H1 (cell line): ENCODE measurements around the gene TIAL1. TPM values are rescaled to one million over a fixed set of nuclear protein-coding genes. Genes with fewer than 3 reads are reported as not detected.

Experiments
- CTCF ChIA-PET: fragments of 300-600 bp; sonication (Branson Sonifier 250); formaldehyde crosslinking; loops from one replicate; lab custom pipeline; 2021; ENCODE audit not compliant: partially characterized antibody; lab: Charles Lee
- POLR2A ChIA-PET: fragments of 300-600 bp; sonication (Branson Sonifier 250); formaldehyde crosslinking; loops from one replicate; lab custom pipeline; 2021; ENCODE audit warnings: inconsistent platforms; ENCODE audit not compliant: partially characterized antibody; lab: Charles Lee
- DNase-seq, 2 experiments: peaks; one replicate each; pipeline versions ENCODE4 v3.0.0 to v3.0.0-alpha.2; 2010 to 2022; ENCODE audit warnings: low spot score in 2 of 2, low read depth in 1 of 2, mixed read lengths in 1 of 2
- FAIRE-seq: peaks from 2 replicates; lab custom pipeline; 2011; peaks lifted over from hg19 to GRCh38; lab: Jason Lieb, UNC
- H2AFZ ChIP-seq: 2 replicates; pipeline ENCODE4 v1.8.1; 2012; ENCODE audit warnings: low read length, inconsistent platforms
- H2AK5ac ChIP-seq: 2 replicates; pipeline ENCODE4 v1.6.1; 2013; ENCODE audit warnings: low read depth, low read length
- H2BK120ac ChIP-seq: replicated peaks from 2 replicates; pipeline ENCODE3; 2013; ENCODE audit warnings: low read depth, low read length, inconsistent platforms
- H2BK12ac ChIP-seq: 2 replicates; pipeline ENCODE4 v1.6.1; 2013; ENCODE audit warnings: low read depth, low read length
- H2BK15ac ChIP-seq: 2 replicates; pipeline ENCODE4 v1.6.1; 2013; ENCODE audit warnings: low read length
- H2BK20ac ChIP-seq: 2 replicates; pipeline ENCODE4 v1.6.1; 2013; ENCODE audit warnings: low read length
- H2BK5ac ChIP-seq: 2 replicates; pipeline ENCODE4 v1.6.1; 2013; ENCODE audit warnings: low read depth, low read length
- H3K14ac ChIP-seq: 2 replicates; pipeline ENCODE4 v1.6.1; 2013; ENCODE audit warnings: inconsistent platforms; ENCODE audit not compliant: insufficient read length
- H3K18ac ChIP-seq: 2 replicates; pipeline ENCODE4 v1.6.1; 2013; ENCODE audit warnings: low read length; ENCODE audit errors: extremely low read depth
- H3K23ac ChIP-seq: 2 replicates; pipeline ENCODE4 v1.6.1; 2013; ENCODE audit warnings: inconsistent platforms; ENCODE audit not compliant: insufficient read length
- H3K23me2 ChIP-seq: 2 replicates; pipeline ENCODE4 v1.6.1; 2013; ENCODE audit warnings: low read depth, low read length
- H3K27ac ChIP-seq: 2 replicates; pipeline ENCODE4 v1.6.1; 2011; ENCODE audit warnings: low read depth, low read length, inconsistent platforms
- H3K27me3 ChIP-seq, 4 experiments: replicated peaks in 1 of 4; 1 replicate in 1 of 4; 2 replicates in 3 of 4; pipeline versions ENCODE4 v1.6.1 to v1.8.1; 2011 to 2013; ENCODE audit warnings: low read length in 3 of 4, mild to moderate bottlenecking in 3 of 4, inconsistent platforms in 2 of 4, mixed read lengths in 2 of 4, moderate library complexity in 1 of 4; ENCODE audit not compliant: control insufficient read depth in 3 of 4, insufficient read depth in 3 of 4; ENCODE audit errors: extremely low read depth in 1 of 4
- H3K36me3 ChIP-seq, 4 experiments: 2 replicates each; pipeline versions ENCODE4 v1.6.1 to v1.8.1; 2011 to 2013; ENCODE audit warnings: mild to moderate bottlenecking in 4 of 4, low read length in 3 of 4, moderate library complexity in 2 of 4, control low read depth in 1 of 4, inconsistent platforms in 1 of 4; ENCODE audit not compliant: insufficient read depth in 4 of 4, control insufficient read depth in 2 of 4
- H3K4ac ChIP-seq: replicated peaks from 2 replicates; pipeline ENCODE3; 2013; ENCODE audit warnings: low read length, low read depth, mixed read lengths, inconsistent platforms; ENCODE audit not compliant: insufficient read length
- H3K4me1 ChIP-seq, 4 experiments: replicated peaks in 1 of 4; 1 replicate in 1 of 4; 2 replicates in 3 of 4; pipeline versions ENCODE4 v1.6.1 to v1.8.1; 2011 to 2013; ENCODE audit warnings: low read length in 3 of 4, inconsistent platforms in 2 of 4, mixed read lengths in 1 of 4; ENCODE audit not compliant: insufficient read depth in 4 of 4, control insufficient read depth in 3 of 4
- H3K4me2 ChIP-seq, 2 experiments: 2 replicates each; pipeline versions ENCODE4 v1.6.1 to v1.8.1; 2011 to 2013; ENCODE audit warnings: low read depth in 2 of 2, low read length in 2 of 2, control low read depth in 1 of 2, inconsistent platforms in 1 of 2, mild to moderate bottlenecking in 1 of 2; ENCODE audit not compliant: insufficient read depth in 1 of 2
- H3K4me3 ChIP-seq, 4 experiments: fragments of 200-600, 300-600 bp in 1 of 4; sonication (generic), shearing (Covaris generic), sonication (Bioruptor Twin) in 1 of 4; 2 replicates each; pipeline versions ENCODE4 v1.5.1 to v1.8.1; 2011 to 2016; ENCODE audit warnings: low read length in 4 of 4, low read depth in 3 of 4, control low read depth in 2 of 4, inconsistent platforms in 2 of 4, mild to moderate bottlenecking in 2 of 4, mixed read lengths in 1 of 4, moderate library complexity in 1 of 4; ENCODE audit not compliant: insufficient read depth in 2 of 4; ENCODE audit errors: extremely low read depth in 1 of 4
- H3K56ac ChIP-seq: replicated peaks from 2 replicates; pipeline ENCODE3; 2013; ENCODE audit warnings: low read depth, mild to moderate bottlenecking, mixed read lengths, low read length, inconsistent platforms; ENCODE audit not compliant: insufficient read length
- H3K79me1 ChIP-seq: 2 replicates; pipeline ENCODE4 v1.6.1; 2013; ENCODE audit warnings: low read depth, low read length, control low read depth
- H3K79me2 ChIP-seq, 2 experiments: 2 replicates each; pipeline versions ENCODE4 v1.6.1 to v1.8.1; 2012 to 2013; ENCODE audit warnings: low read length in 2 of 2, mild to moderate bottlenecking in 2 of 2, inconsistent platforms in 1 of 2; ENCODE audit not compliant: insufficient read depth in 2 of 2, control insufficient read depth in 1 of 2
- H3K9ac ChIP-seq, 4 experiments: replicated peaks in 1 of 4; 1 replicate in 1 of 4; 2 replicates in 3 of 4; pipeline versions ENCODE4 v1.6.1 to v1.8.1; 2011 to 2013; ENCODE audit warnings: low read depth in 3 of 4, low read length in 3 of 4, control low read depth in 2 of 4, mild to moderate bottlenecking in 2 of 4, moderate library complexity in 2 of 4, inconsistent platforms in 1 of 4; ENCODE audit errors: extremely low read depth in 1 of 4
- H3K9me3 ChIP-seq, 2 experiments: 2 replicates each; pipeline versions ENCODE4 v1.6.1 to v1.8.1; 2012 to 2013; ENCODE audit warnings: mild to moderate bottlenecking in 2 of 2, moderate library complexity in 2 of 2, control low read depth in 1 of 2, inconsistent platforms in 1 of 2, low read depth in 1 of 2, low read length in 1 of 2, mixed read lengths in 1 of 2; ENCODE audit not compliant: insufficient read depth in 2 of 2
- H4K20me1 ChIP-seq, 2 experiments: replicated peaks in 1 of 2; 2 replicates each; pipeline versions ENCODE3 to v1.8.1; 2011 to 2013; ENCODE audit warnings: inconsistent platforms in 2 of 2, low read length in 2 of 2, mild to moderate bottlenecking in 1 of 2; ENCODE audit not compliant: insufficient read depth in 2 of 2, control insufficient read depth in 1 of 2
- H4K5ac ChIP-seq: 2 replicates; pipeline ENCODE4 v1.6.1; 2013; ENCODE audit warnings: low read length, low read depth, mixed read lengths, inconsistent platforms; ENCODE audit not compliant: insufficient read length
- H4K8ac ChIP-seq: 2 replicates; pipeline ENCODE4 v1.8.0; 2013; ENCODE audit warnings: mild to moderate bottlenecking, moderate library complexity, low read length, inconsistent platforms; ENCODE audit not compliant: insufficient read depth; ENCODE audit errors: extremely low read depth
- H4K91ac ChIP-seq: replicated peaks from 2 replicates; pipeline ENCODE3; 2013; ENCODE audit warnings: low read length, mixed read lengths, inconsistent platforms; ENCODE audit not compliant: insufficient read length
- CBX8 ChIP-seq: fragments of 300-800, 300-1000 bp; sonication (generic); IDR thresholded peaks from 2 replicates; pipeline ENCODE4 v1.7.1; 2016; ENCODE audit warnings: low read depth, low read length, borderline replicate concordance
- E2F6 ChIP-seq: IDR thresholded peaks from 2 replicates; pipeline ENCODE4 v1.6.1; 2012; ENCODE audit warnings: inconsistent platforms
- GABPA ChIP-seq: IDR thresholded peaks from 2 replicates; pipeline ENCODE4 v1.6.1; 2011; ENCODE audit warnings: mild to moderate bottlenecking, low read length, moderate library complexity, borderline replicate concordance; ENCODE audit not compliant: insufficient read depth
- KDM4A ChIP-seq: IDR thresholded peaks from one replicate; pipeline ENCODE4 v1.7.1; 2012; ENCODE audit warnings: low read depth, mild to moderate bottlenecking, moderate library complexity, low read length, inconsistent platforms; ENCODE audit not compliant: severe bottlenecking
- MAFK ChIP-seq: IDR thresholded peaks from 2 replicates; pipeline ENCODE4 v1.6.1; 2012; ENCODE audit warnings: low read depth, mild to moderate bottlenecking, improper control_type of control experiment, low read length
- PHF8 ChIP-seq: fragments of 200-600 bp; sonication (generic); conservative IDR thresholded peaks from 2 replicates; pipeline ENCODE4 v1.7.1; 2012; ENCODE audit warnings: low read depth, mild to moderate bottlenecking, inconsistent platforms, low read length, moderate library complexity
- POU5F1 ChIP-seq: IDR thresholded peaks from 2 replicates; pipeline ENCODE4 v1.6.1; 2011; ENCODE audit warnings: low read depth, mild to moderate bottlenecking, low read length, moderate library complexity
- RFX5 ChIP-seq: IDR thresholded peaks from 2 replicates; pipeline ENCODE4 v1.6.1; 2011; ENCODE audit warnings: low read depth, low read length, improper control_type of control experiment, borderline replicate concordance
- RNF2 ChIP-seq: fragments of 200-900, 300-1000 bp; sonication (generic); IDR thresholded peaks from 2 replicates; pipeline ENCODE4 v1.7.1; 2016; ENCODE audit warnings: borderline replicate concordance, low read depth, mild to moderate bottlenecking, antibody characterized with exemption, low read length; ENCODE audit not compliant: poor library complexity, severe bottlenecking; ENCODE audit errors: missing control alignments
- SIN3A ChIP-seq, 2 experiments: IDR thresholded peaks in 1 of 2; conservative IDR thresholded peaks in 1 of 2; 2 replicates each; pipeline ENCODE4 v1.6.1; 2011 to 2012; ENCODE audit warnings: low read length in 2 of 2, improper control_type of control experiment in 1 of 2, low read depth in 1 of 2, mild to moderate bottlenecking in 1 of 2
- SP1 ChIP-seq: IDR thresholded peaks from 2 replicates; pipeline ENCODE4 v1.6.1; 2011; ENCODE audit warnings: low read depth, low read length
- TEAD4 ChIP-seq: IDR thresholded peaks from 2 replicates; pipeline ENCODE4 v1.6.1; 2012; ENCODE audit warnings: low read depth, low read length, inconsistent platforms, mixed read lengths
- WGBS, 2 experiments: shearing (Covaris generic) in 1 of 2; methylation state at CpG; one replicate each; pipeline versions ENCODE4 v1.1.6 to v1.1.7; 2013 to 2015; ENCODE audit warnings: low lambda C conversion rate in 2 of 2, mixed read lengths in 2 of 2, inconsistent platforms in 1 of 2, low coverage in 1 of 2, missing lambda C conversion rate in 1 of 2; ENCODE audit not compliant: insufficient replicate concordance in 2 of 2, insufficient coverage in 1 of 2, insufficient read length in 1 of 2; ENCODE audit errors: extremely low coverage in 1 of 2, missing lambda C conversion rate in 1 of 2; 5-methylcytosine and 5-hydroxymethylcytosine counted together
- polyA plus RNA-seq, 7 experiments: library from polyadenylated mRNA; depleted of rRNA in 3 of 7; stranded (reverse) in 5 of 7; unstranded in 2 of 7; fragments of >200 nt in 5 of 7; fragments of 200-250 nt in 2 of 7; gene quantifications; 1 replicate in 5 of 7; 2 replicates in 1 of 7; 4 replicates in 1 of 7; pipeline versions ENCODE4 v1.2.1 to v1.2.3, GENCODE V29; 2011 to 2013; ENCODE audit warnings: missing spikeins in 2 of 7, mixed read lengths in 2 of 7
- total RNA-seq: library from RNA; stranded (reverse); fragmentation: NEBNext Ultra II Directional; extraction: Animal tissue kit (Norgen Biotek cat#: 25700); gene quantifications from 2 replicates; pipeline ENCODE4 v1.2.1, GENCODE V29; 2021

The TIAL1 gene
- total and polyA plus RNA-seq, 2 of the 8 experiments (the other 6 are each of a cell fraction or from before 2014, with no cell fraction given) = 50.4 to 166 TPM

- DNase-seq = no peak
- no peak overlapping the region for H2BK15ac ChIP-seq
- TF ChIP-seq E2F6 (no peak), CBX8 (no peak), PHF8 (no peak), MAFK (no peak), SIN3A (conservative IDR thresholded peaks at IDR 0.05 in 1 of 2, IDR thresholded peaks at IDR 0.05 in 1 of 2; ENCODE audit: low read depth in 1 of 2, low read length in 2 of 2) (no peak), RFX5 (no peak), TEAD4 (no peak), GABPA (no peak), RNF2 (no peak), POU5F1 (no peak), SP1 (no peak), KDM4A (no peak)
Measured at GRCh38 chr10:119642556-119643111, 45.9 kb upstream of the TIAL1 start.

More at GRCh38 chr10:119642556-119643111, 45.9 kb upstream of the TIAL1 start:
- Histone ChIP-seq H4K20me1 (no peaks in the 10 kb centered on the region), H3K27ac (no peak overlapping the region), H2AK5ac (no peak overlapping the region), H2AFZ (no peak overlapping the region), H3K4me1 (no peaks in the 10 kb centered on the region; a peak in 2 of 7 replicates), H3K23ac (no peak overlapping the region), H3K23me2 (no peaks in the 10 kb centered on the region; the same call in 1 of the 2 replicates), H3K14ac (no peak overlapping the region), H3K36me3 (no peaks in the 10 kb centered on the region), H2BK20ac (no peak overlapping the region), H2BK120ac (no peak overlapping the region), H3K56ac (no peak overlapping the region), H3K27me3 (no peaks in the 10 kb centered on the region), H3K79me1 (no peaks in the 10 kb centered on the region), H3K18ac (no peak overlapping the region), H3K9me3 (no peaks in the 10 kb centered on the region), H3K9ac (no peak overlapping the region), H4K8ac (no peak overlapping the region), H4K5ac (no peak overlapping the region), H3K79me2 (no peaks in the 10 kb centered on the region), H3K4ac (no peak overlapping the region), H2BK5ac (no peak overlapping the region), H4K91ac (no peak overlapping the region), H3K4me2 (no peak overlapping the region), H3K4me3 (no peak overlapping the region), H2BK12ac (no peak overlapping the region)
- CTCF ChIA-PET = interaction anchor here (0.6 to 4.2 kb wide), 16 partner anchors 11 to 1370 kb away, joined by 3 to 55 read pairs (median 4); partner anchors contain the start of gene INPP5F
- WGBS, 2 experiments = 84% methylated on average over 2 of the region's 2 CpGs; no CpG with 5 or more reads in 1 of the 2 experiments
- POLR2A ChIA-PET = interaction anchor here (1.9 kb wide), 1 partner anchor 8 kb away, joined by 6 read pairs; the partner anchor contains the start of gene BAG3
- FAIRE-seq = no peak
